ENCODE measurements around the gene GGA3. TPM values are rescaled to one million over a fixed set of nuclear protein-coding genes. Genes with fewer than 3 reads are reported as not detected.
A peak's percentile ranks its signal among the peaks of the same experiment; 100 is the strongest.

Gene GGA3
- total and polyA plus RNA-seq, 5 donors, result 15.7 to 34.8 (median 26.8) TPM

- Histone ChIP-seq H3K27me3 (ENCODE audit: control insufficient read depth, insufficient read depth) (no peaks in the 10 kb centered on the region), H3K4me3 (ENCODE audit: low read length) (no peak overlapping the region), H3K9me3 (ENCODE audit: control insufficient read depth, low read length) (no peaks in the 10 kb centered on the region), H3K27ac (ENCODE audit: low read length) (no peak overlapping the region), H3K4me1 (ENCODE audit: control insufficient read depth, insufficient read depth, low read length) (no peaks in the 10 kb centered on the region)
- no peak for DNase-seq
- intact Hi-C loops (cut with DNase I), result no loop called here
- WGBS, result 77% methylated on average over 22 of the region's 22 CpGs
- no peak for ATAC-seq
Observed at GRCh38 chr17:75244133-75244866, 17.1 kb downstream of the GGA3 start.

- no peaks in the 10 kb centered on the region for H3K9me3 ChIP-seq (ENCODE audit: control insufficient read depth, low read length)
- no peak overlapping the region for H3K27ac ChIP-seq (ENCODE audit: low read length)
- H3K4me3 ChIP-seq (ENCODE audit: low read length), result no peak overlapping the region
- WGBS, result 84% methylated on average over 17 of the region's 17 CpGs
- intact Hi-C loops (cut with DNase I), result no loop called here
- no peaks in the 10 kb centered on the region for H3K27me3 ChIP-seq (ENCODE audit: control insufficient read depth, insufficient read depth)
- DNase-seq (no peak), ATAC-seq (no peak)
- H3K4me1 ChIP-seq (ENCODE audit: control insufficient read depth, insufficient read depth, low read length), result peaks cover 3% of the 10 kb centered on the region
Observed at GRCh38 chr17:75242461-75243042, 18.9 kb downstream of the GGA3 start.

- H3K27ac ChIP-seq (ENCODE audit: low read length), result no peak overlapping the region
- ATAC-seq, result peak in 1 of 2 donors; percentile 6
- intact Hi-C loops (cut with DNase I), result no loop called here
Observed at GRCh38 chr17:75241996-75242460, 19.4 kb downstream of the GGA3 start.

GRCh38 chr17:75241502-75241901, 19.9 kb downstream of the GGA3 start:
- ATAC-seq, result no peak
- no peak for DNase-seq
- H3K4me3 ChIP-seq (ENCODE audit: low read length), result no peak overlapping the region
- H3K9me3 ChIP-seq (ENCODE audit: control insufficient read depth, low read length), result no peaks in the 10 kb centered on the region
- H3K27ac ChIP-seq (ENCODE audit: low read length), result no peak overlapping the region
- H3K4me1 ChIP-seq (ENCODE audit: control insufficient read depth, insufficient read depth, low read length), result peaks cover 3% of the 10 kb centered on the region
- intact Hi-C loops (cut with DNase I), result no loop called here
- 89% methylated on average over 9 of the region's 9 CpGs for WGBS
- H3K27me3 ChIP-seq (ENCODE audit: control insufficient read depth, insufficient read depth), result no peaks in the 10 kb centered on the region

More at GRCh38 chr17:75241996-75242460, 19.4 kb downstream of the GGA3 start:
- peaks cover 3% of the 10 kb centered on the region for H3K4me1 ChIP-seq (ENCODE audit: control insufficient read depth, insufficient read depth, low read length)
- H3K4me3 ChIP-seq (ENCODE audit: low read length), result no peak overlapping the region
- H3K27me3 ChIP-seq (ENCODE audit: control insufficient read depth, insufficient read depth), result no peaks in the 10 kb centered on the region
- H3K9me3 ChIP-seq (ENCODE audit: control insufficient read depth, low read length), result no peaks in the 10 kb centered on the region
- DNase-seq, result peak in 2 of 3 donors; percentile 35 to 55
- 73% methylated on average over 15 of the region's 15 CpGs for WGBS

GRCh38 chr17:75241143-75241430, 20.3 kb downstream of the GGA3 start:
- H3K27ac ChIP-seq (ENCODE audit: low read length), result no peak overlapping the region

GRCh38 chr17:75240394-75241142, 20.8 kb downstream of the GGA3 start:
- 61% methylated on average over 23 of the region's 23 CpGs for WGBS
- Histone ChIP-seq H3K27ac (ENCODE audit: low read length) (no peak overlapping the region), H3K4me1 (ENCODE audit: control insufficient read depth, insufficient read depth, low read length) (peaks cover 3% of the 10 kb centered on the region), H3K9me3 (ENCODE audit: control insufficient read depth, low read length) (no peaks in the 10 kb centered on the region), H3K27me3 (ENCODE audit: control insufficient read depth, insufficient read depth) (no peaks in the 10 kb centered on the region), H3K4me3 (ENCODE audit: low read length) (no peak overlapping the region)
- peak in 1 of 2 donors; percentile 2 for ATAC-seq
- intact Hi-C loops (cut with DNase I), result no loop called here
- peak in 2 of 3 donors; percentile 66 for DNase-seq

More at GRCh38 chr17:75241143-75241430, 20.3 kb downstream of the GGA3 start:
- H3K27me3 ChIP-seq (ENCODE audit: control insufficient read depth, insufficient read depth), result no peaks in the 10 kb centered on the region
- 79% methylated on average over 7 of the region's 7 CpGs for WGBS
- ATAC-seq (no peak), DNase-seq (peak in 1 of 3 donors; percentile 35)
- no peak overlapping the region for H3K4me3 ChIP-seq (ENCODE audit: low read length)
- H3K4me1 ChIP-seq (ENCODE audit: control insufficient read depth, insufficient read depth, low read length), result peaks cover 3% of the 10 kb centered on the region
- intact Hi-C loops (cut with DNase I), result no loop called here
- no peaks in the 10 kb centered on the region for H3K9me3 ChIP-seq (ENCODE audit: control insufficient read depth, low read length)

GRCh38 chr17:75239778-75240393, 21.5 kb downstream of the GGA3 start:
- no peak for ATAC-seq
- no peak overlapping the region for H3K4me3 ChIP-seq (ENCODE audit: low read length)
- 90% methylated on average over 23 of the region's 23 CpGs for WGBS
- intact Hi-C loops (cut with DNase I), result no loop called here
- no peak overlapping the region for H3K27ac ChIP-seq (ENCODE audit: low read length)
- no peaks in the 10 kb centered on the region for H3K9me3 ChIP-seq (ENCODE audit: control insufficient read depth, low read length)
- peak in 1 of 3 donors; percentile 58 for DNase-seq
- H3K4me1 ChIP-seq (ENCODE audit: control insufficient read depth, insufficient read depth, low read length), result peaks cover 3% of the 10 kb centered on the region
- H3K27me3 ChIP-seq (ENCODE audit: control insufficient read depth, insufficient read depth), result no peaks in the 10 kb centered on the region

GRCh38 chr17:75239214-75239613, 22.2 kb downstream of the GGA3 start:
- DNase-seq (peak in 1 of 3 donors; percentile 48), ATAC-seq (peak in 1 of 2 donors; percentile 1)
- no peaks in the 10 kb centered on the region for H3K9me3 ChIP-seq (ENCODE audit: control insufficient read depth, low read length)
- H3K4me1 ChIP-seq (ENCODE audit: control insufficient read depth, insufficient read depth, low read length), result peaks cover 3% of the 10 kb centered on the region
- no peak overlapping the region for H3K27ac ChIP-seq (ENCODE audit: low read length)
- no peaks in the 10 kb centered on the region for H3K27me3 ChIP-seq (ENCODE audit: control insufficient read depth, insufficient read depth)
- WGBS, result 78% methylated on average over 12 of the region's 12 CpGs
- intact Hi-C loops (cut with DNase I), result no loop called here
- no peak overlapping the region for H3K4me3 ChIP-seq (ENCODE audit: low read length)

GRCh38 chr17:75238684-75239191, 22.7 kb downstream of the GGA3 start:
- no peaks in the 10 kb centered on the region for H3K27me3 ChIP-seq (ENCODE audit: control insufficient read depth, insufficient read depth)
- WGBS, result 36% methylated on average over 13 of the region's 13 CpGs
- no peak overlapping the region for H3K27ac ChIP-seq (ENCODE audit: low read length)
- H3K4me3 ChIP-seq (ENCODE audit: low read length), result no peak overlapping the region
- peaks cover 3% of the 10 kb centered on the region for H3K4me1 ChIP-seq (ENCODE audit: control insufficient read depth, insufficient read depth, low read length)
- no peaks in the 10 kb centered on the region for H3K9me3 ChIP-seq (ENCODE audit: control insufficient read depth, low read length)
- ATAC-seq (peak; percentile 56 to 57), DNase-seq (peak; percentile 51 to 78 (median 78))
- intact Hi-C loops (cut with DNase I), result no loop called here

- DNase-seq, result peak in 1 of 3 donors; percentile 63
- Histone ChIP-seq H3K9me3 (ENCODE audit: control insufficient read depth, low read length) (no peaks in the 10 kb centered on the region), H3K27ac (ENCODE audit: low read length) (peak overlapping the region; percentile 16), H3K4me3 (ENCODE audit: low read length) (no peak overlapping the region), H3K4me1 (ENCODE audit: control insufficient read depth, insufficient read depth, low read length) (peaks cover 3% of the 10 kb centered on the region), H3K27me3 (ENCODE audit: control insufficient read depth, insufficient read depth) (no peaks in the 10 kb centered on the region)
- ATAC-seq, result no peak
- intact Hi-C loops (cut with DNase I), result no loop called here
- WGBS, result 77% methylated on average over 11 of the region's 11 CpGs
Observed at GRCh38 chr17:75238020-75238580, 23.3 kb downstream of the GGA3 start.
